Thyroid gland (tissue), 4 donors: ENCODE results near the gene TGM2.

Experiments used
- CTCF ChIP-seq, 6 experiments: fragments of 200-600 bp in 3 of 6; fragments of 450-650 bp in 3 of 6; sonication (generic) in 3 of 6; IDR thresholded peaks; one replicate each; pipeline ENCODE4 v1.5.1; 2016 to 2019; ENCODE audit warnings: antibody characterized with exemption in 6 of 6, mild to moderate bottlenecking in 2 of 6, inconsistent platforms in 1 of 6, moderate library complexity in 1 of 6
- POLR2A ChIP-seq, 2 donors: fragments of 450-650 bp; IDR thresholded peaks; one replicate each; pipeline ENCODE4 v1.6.1; 2017; ENCODE audit warnings: antibody characterized with exemption in 2 of 2, mild to moderate bottlenecking in 2 of 2, moderate library complexity in 1 of 2

GRCh38 chr20:38114353-38114791 lies 50.7 kb downstream of the TGM2 start:
- no peak for TF ChIP-seq CTCF (IDR thresholded peaks at IDR 0.05)
- no peak for TF ChIP-seq POLR2A (IDR thresholded peaks at IDR 0.05)
